ENCODE measurements around the gene SYDE2. TPM values are rescaled to one million over a fixed set of nuclear protein-coding genes. Genes with fewer than 3 reads are reported as not detected.
A peak's percentile ranks its signal among the peaks of the same experiment; 100 is the strongest.
"Not testable (repeated sequence)": the region's sequence is repeated elsewhere in the genome, so short reads cannot be mapped to it uniquely, and the experiment has no call there.

The SYDE2 gene
- total RNA-seq, 1 donor from 2014 or later = 18.3 TPM

- intact Hi-C loops (cut with DNase I) = no loop called here
- no peak for ATAC-seq
- DNase-seq (ENCODE audit: low spot score) = no peak
Measured at GRCh38 chr1:85219853-85220610, 19.2 kb upstream of the SYDE2 start.

- intact Hi-C loops (cut with DNase I) = no loop called here
- DNase-seq (ENCODE audit: low spot score) (no peak), ATAC-seq (no peak)
Measured at GRCh38 chr1:85216697-85217096, 15.9 kb upstream of the SYDE2 start.

- DNase-seq (ENCODE audit: low spot score) (no peak), ATAC-seq (no peak)
- intact Hi-C loops (cut with DNase I) = no loop called here
Measured at GRCh38 chr1:85214654-85215053, 13.8 kb upstream of the SYDE2 start.

DNA sequence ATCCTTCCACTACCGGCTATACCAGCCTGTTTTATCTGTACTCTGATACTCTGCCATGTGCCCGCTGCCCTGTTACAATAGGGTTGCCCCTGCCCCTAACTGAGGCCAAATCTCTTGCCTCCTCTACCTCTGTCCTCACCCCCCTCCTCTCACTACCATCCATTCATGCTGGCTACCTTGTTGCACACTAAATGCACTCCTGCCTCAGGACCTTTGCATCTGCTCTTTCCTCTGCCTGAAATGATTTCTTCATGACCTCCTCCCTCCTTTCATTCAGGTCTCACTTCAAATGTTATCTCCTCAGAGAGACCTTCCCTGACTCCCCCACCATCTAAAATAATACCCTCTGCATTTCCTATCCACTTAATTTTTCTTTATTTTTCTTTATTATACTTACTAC lies 7.7 kb upstream of the SYDE2 start:
- ATAC-seq (no peak), DNase-seq (ENCODE audit: low spot score) (no peak)
- intact Hi-C loops (cut with DNase I) = no loop called here

- intact Hi-C loops (cut with DNase I) = no loop called here
Measured at GRCh38 chr1:85203573-85204171, 2.9 kb upstream of the SYDE2 start.

DNA sequence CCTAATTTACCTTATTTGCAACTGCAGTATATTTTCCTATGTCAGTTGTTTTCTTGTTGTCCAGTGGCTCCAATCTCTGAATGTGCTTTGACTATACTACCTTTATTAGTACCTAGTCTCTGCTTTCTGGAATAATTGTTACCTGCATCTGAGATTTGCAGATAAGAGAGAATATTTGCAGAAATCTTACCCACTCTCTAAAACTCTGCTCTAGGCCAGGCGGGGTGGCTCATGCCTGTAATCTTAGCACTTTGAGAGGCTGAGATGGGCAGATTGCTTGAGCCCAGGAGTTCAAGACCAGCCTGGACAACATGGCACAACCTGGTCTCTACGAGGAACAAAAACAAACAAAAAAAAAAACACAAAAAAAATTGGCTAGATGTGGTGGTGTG lies 2.0 kb upstream of the SYDE2 start:
- intact Hi-C loops (cut with DNase I) = no loop called here
- DNase-seq (ENCODE audit: low spot score) (no peak), ATAC-seq (no peak)

More at GRCh38 chr1:85203573-85204171, 2.9 kb upstream of the SYDE2 start:
- DNase-seq (ENCODE audit: low spot score) = no peak
- ATAC-seq = no peak

- intact Hi-C loops (cut with DNase I) = no loop called here
- ATAC-seq (no peak), DNase-seq (ENCODE audit: low spot score) (no peak)
Measured at GRCh38 chr1:85202092-85202863, 1.5 kb upstream of the SYDE2 start.

DNA sequence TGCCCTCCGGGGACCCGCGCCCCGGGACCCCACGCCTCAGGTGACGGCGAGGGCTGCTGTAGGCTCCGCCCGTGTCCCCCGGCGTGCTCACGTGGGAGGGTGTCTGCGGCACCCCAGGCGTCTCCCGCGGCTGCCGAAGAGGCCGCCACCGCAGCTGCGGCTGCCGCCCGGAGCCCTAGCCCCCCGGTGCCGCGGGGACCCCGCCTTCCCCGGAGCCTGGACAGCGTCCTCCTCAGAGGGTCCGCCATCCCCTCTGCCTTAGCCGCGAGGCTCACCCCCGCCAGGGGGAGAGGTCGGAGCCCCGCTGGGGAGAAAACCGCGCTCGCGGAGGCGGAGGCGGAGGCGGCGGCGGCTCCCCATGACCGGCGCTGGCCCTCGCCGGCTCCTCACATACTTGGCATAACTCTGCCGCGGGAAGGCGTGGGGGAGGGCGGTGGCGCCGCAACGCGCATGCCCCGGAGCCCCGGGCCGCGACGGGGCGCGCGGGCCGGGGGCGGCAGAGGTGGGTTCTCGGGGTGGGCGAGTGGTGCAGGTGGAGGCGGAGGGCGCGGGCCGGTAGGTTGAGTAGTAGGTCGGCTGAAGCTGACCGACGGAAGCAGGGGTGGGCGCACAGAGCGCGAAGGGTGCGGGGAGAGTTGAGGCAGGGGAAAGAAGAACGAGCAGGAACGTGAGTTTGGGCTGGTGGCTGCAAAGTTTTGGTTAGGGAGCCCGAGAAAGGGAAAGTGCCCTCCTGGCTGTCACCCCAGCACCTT lies 700 bp upstream of the SYDE2 start:
- intact Hi-C loops (cut with DNase I) = no loop called here
- ATAC-seq (peak; percentile 92), DNase-seq (ENCODE audit: low spot score) (peak; percentile 82)

- intact Hi-C loops (cut with DNase I) = no loop called here
- ATAC-seq = no peak
- no peak for DNase-seq (ENCODE audit: low spot score)
Measured at GRCh38 chr1:85199667-85200462, 951 bp downstream of the SYDE2 start.

GRCh38 chr1:85198864-85199263 lies 2.0 kb downstream of the SYDE2 start:
- intact Hi-C loops (cut with DNase I) = no loop called here

GRCh38 chr1:85196358-85196757 lies 4.5 kb downstream of the SYDE2 start:
- intact Hi-C loops (cut with DNase I) = no loop called here
- DNase-seq (ENCODE audit: low spot score) (no peak), ATAC-seq (no peak)

More at GRCh38 chr1:85198864-85199263, 2.0 kb downstream of the SYDE2 start:
- ATAC-seq (no peak), DNase-seq (ENCODE audit: low spot score) (no peak)

DNA sequence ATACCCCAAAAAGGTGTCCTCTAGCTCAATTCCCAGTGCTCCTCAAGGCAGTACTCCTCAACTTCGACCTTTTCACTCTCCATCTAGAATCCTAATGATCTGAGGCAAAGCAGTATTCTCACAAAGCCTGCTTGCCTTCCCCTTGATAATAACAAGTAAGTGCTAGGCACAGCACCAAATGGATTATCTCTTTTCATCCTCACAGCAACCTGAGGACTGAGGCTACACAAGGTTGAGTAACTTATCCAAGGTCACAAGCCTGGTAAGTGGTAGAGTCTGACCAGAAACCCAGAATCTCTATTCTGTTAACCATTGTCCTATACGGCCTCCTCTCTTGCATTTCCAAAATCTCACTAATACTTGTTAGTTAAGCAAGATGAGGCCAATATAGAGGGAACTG lies 5.1 kb downstream of the SYDE2 start:
- DNase-seq (ENCODE audit: low spot score) = no peak
- ATAC-seq = no peak
- intact Hi-C loops (cut with DNase I) = no loop called here

GRCh38 chr1:85192129-85192528 lies 8.7 kb downstream of the SYDE2 start:
- DNase-seq (ENCODE audit: low spot score); intact Hi-C loops (cut with DNase I); ATAC-seq: not testable (repeated sequence)

DNA sequence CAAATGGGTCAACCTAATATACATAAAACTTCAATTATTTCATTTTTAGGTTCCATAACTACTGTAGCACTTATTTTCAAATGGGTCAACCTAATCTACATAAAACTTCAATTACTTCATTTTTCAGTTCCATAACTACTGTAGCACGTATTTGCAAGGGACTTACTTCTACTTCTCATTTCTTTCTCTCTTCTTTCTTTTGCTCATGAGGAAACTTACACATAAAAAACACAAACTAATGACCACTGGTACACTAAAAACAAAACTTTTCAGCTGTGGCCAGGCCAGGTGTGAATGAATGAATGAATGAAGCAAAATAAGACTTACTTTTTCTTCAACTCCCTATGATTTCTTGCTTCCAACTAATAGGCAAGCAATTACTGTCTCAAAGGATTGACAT lies 11.7 kb downstream of the SYDE2 start:
- ATAC-seq (no peak), DNase-seq (ENCODE audit: low spot score) (no peak)
- intact Hi-C loops (cut with DNase I) = no loop called here

GRCh38 chr1:85188530-85188929 lies 12.3 kb downstream of the SYDE2 start:
- intact Hi-C loops (cut with DNase I) = no loop called here
- ATAC-seq = no peak
- DNase-seq (ENCODE audit: low spot score) = no peak

DNA sequence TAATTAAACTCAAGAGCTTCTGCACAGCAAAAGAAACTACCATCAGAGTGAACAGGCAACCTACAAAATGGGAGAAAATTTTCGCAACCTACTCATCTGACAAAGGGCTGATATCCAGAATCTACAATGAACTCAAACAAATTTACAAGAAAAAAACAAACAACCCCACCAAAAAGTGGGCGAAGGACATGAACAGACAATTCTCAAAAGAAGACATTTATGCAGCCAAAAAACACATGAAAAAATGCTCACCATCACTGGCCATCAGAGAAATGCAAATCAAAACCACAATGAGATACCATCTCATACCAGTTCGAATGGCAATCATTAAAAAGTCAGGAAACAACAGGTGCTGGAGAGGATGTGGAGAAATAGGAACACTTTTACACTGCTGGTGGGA lies 13.8 kb downstream of the SYDE2 start:
- DNase-seq (ENCODE audit: low spot score); ATAC-seq; intact Hi-C loops (cut with DNase I): not testable (repeated sequence)

GRCh38 chr1:85184245-85184644 lies 16.6 kb downstream of the SYDE2 start:
- intact Hi-C loops (cut with DNase I) = no loop called here
- DNase-seq (ENCODE audit: low spot score) (no peak), ATAC-seq (no peak)

DNA sequence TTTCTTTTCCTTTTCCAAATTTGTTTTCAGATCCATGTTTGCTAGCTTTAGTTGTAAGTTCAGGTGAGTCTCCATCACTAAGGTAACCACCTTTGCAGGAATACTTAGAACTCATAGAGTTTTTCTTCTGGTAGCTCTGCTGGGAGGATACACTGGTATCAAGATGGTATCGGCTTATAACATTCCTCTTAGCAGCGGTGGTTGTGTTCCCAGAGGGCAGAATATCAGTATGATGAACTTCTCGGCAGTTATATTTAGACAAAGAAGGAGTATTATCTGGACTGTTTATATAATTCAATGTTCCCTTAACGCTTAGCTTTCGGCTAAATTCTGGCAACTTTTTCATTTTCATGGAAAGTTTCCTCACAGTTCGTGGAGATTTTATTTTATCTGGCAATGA lies 18.1 kb downstream of the SYDE2 start:
- ATAC-seq = peak; percentile 55
- intact Hi-C loops (cut with DNase I) = no loop called here
- no peak for DNase-seq (ENCODE audit: low spot score)

DNA sequence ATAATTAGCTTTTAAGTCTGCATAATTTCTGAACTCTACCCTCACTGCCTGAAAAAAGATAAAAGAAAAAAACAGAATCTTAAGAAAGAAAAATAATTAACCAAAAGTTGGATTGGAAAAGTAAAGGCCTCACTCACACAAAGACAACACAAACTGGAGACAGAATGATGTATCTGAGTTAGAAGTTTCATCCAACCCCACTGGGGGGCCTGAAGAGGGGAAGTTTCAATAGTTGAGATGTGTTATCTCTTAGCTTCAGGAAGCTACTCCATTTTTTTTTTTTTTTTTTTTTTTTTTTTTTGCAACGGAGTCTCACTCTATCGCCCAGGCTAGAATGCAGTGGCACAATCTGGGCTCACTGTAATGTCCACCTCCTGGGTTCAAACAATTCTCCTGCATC lies 19.9 kb downstream of the SYDE2 start:
- no peak for DNase-seq (ENCODE audit: low spot score)
- ATAC-seq = no peak
- intact Hi-C loops (cut with DNase I) = no loop called here

Data from sciatic nerve (tissue), 2 donors.